ENCODE measurements around the gene TPH2.

The TPH2 gene

GRCh38 chr12:72075891-72076557, 137.4 kb downstream of the TPH2 start:
- no peaks in the 10 kb centered on the region for H3K36me3 ChIP-seq (ENCODE audit: control insufficient read depth, insufficient read depth, low read length)
- no peak overlapping the region for H3K9ac ChIP-seq (ENCODE audit: low read depth, low read length)
- no peaks in the 10 kb centered on the region for H3K27me3 ChIP-seq (ENCODE audit: control insufficient read depth, insufficient read depth, low read length)
- no peaks in the 10 kb centered on the region for H3K4me1 ChIP-seq (ENCODE audit: control insufficient read depth, insufficient read depth, low read length)
- H3K4me3 ChIP-seq (ENCODE audit: low read depth, low read length) = no peak overlapping the region
- H3K9me3 ChIP-seq (ENCODE audit: control insufficient read depth, insufficient read depth, low read length) = peaks cover 5% of the 10 kb centered on the region

- H3K9me3 ChIP-seq (ENCODE audit: control insufficient read depth, insufficient read depth, low read length) = no peaks in the 10 kb centered on the region
- no peaks in the 10 kb centered on the region for H3K36me3 ChIP-seq (ENCODE audit: control insufficient read depth, insufficient read depth, low read length)
- H3K27me3 ChIP-seq (ENCODE audit: control insufficient read depth, insufficient read depth, low read length) = no peaks in the 10 kb centered on the region
- H3K4me1 ChIP-seq (ENCODE audit: control insufficient read depth, insufficient read depth, low read length) = no peaks in the 10 kb centered on the region
- H3K9ac ChIP-seq (ENCODE audit: low read depth, low read length) = no peak overlapping the region
- no peak overlapping the region for H3K4me3 ChIP-seq (ENCODE audit: low read depth, low read length)
Measured at GRCh38 chr12:72076558-72076915, 137.9 kb downstream of the TPH2 start.

GRCh38 chr12:72077111-72077820, 138.6 kb downstream of the TPH2 start:
- no peaks in the 10 kb centered on the region for H3K9me3 ChIP-seq (ENCODE audit: control insufficient read depth, insufficient read depth, low read length)
- H3K36me3 ChIP-seq (ENCODE audit: control insufficient read depth, insufficient read depth, low read length) = no peaks in the 10 kb centered on the region
- H3K27me3 ChIP-seq (ENCODE audit: control insufficient read depth, insufficient read depth, low read length) = no peaks in the 10 kb centered on the region
- H3K9ac ChIP-seq (ENCODE audit: low read depth, low read length) = no peak overlapping the region
- no peak overlapping the region for H3K4me3 ChIP-seq (ENCODE audit: low read depth, low read length)
- H3K4me1 ChIP-seq (ENCODE audit: control insufficient read depth, insufficient read depth, low read length) = no peaks in the 10 kb centered on the region

GRCh38 chr12:72081777-72082176, 143.1 kb downstream of the TPH2 start:
- Histone ChIP-seq H3K36me3 (ENCODE audit: control insufficient read depth, insufficient read depth, low read length) (no peaks in the 10 kb centered on the region), H3K9me3 (ENCODE audit: control insufficient read depth, insufficient read depth, low read length) (no peaks in the 10 kb centered on the region), H3K4me3 (ENCODE audit: low read depth, low read length) (no peak overlapping the region), H3K27me3 (ENCODE audit: control insufficient read depth, insufficient read depth, low read length) (no peaks in the 10 kb centered on the region), H3K4me1 (ENCODE audit: control insufficient read depth, insufficient read depth, low read length) (no peaks in the 10 kb centered on the region), H3K9ac (ENCODE audit: low read depth, low read length) (no peak overlapping the region)

Measured in iPS-15b (cell line).